Right atrium auricular region (tissue), 2 donors: Measurements from ENCODE around the gene SGMS2. TPM values are rescaled to one million over a fixed set of nuclear protein-coding genes. Genes with fewer than 3 reads are reported as not detected.
A peak's percentile ranks its signal among the peaks of the same experiment; 100 is the strongest.

ENCODE experiments used
- DNase-seq: peaks from one replicate; pipeline ENCODE4 v3.0.0-alpha.2; 2019; ENCODE audit warnings: low spot score
- H3K27ac ChIP-seq, 2 donors: fragments of 200-600 bp; sonication (generic); 1 replicate in 1 of 2; 2 replicates in 1 of 2; pipeline ENCODE4 v1.5.1; 2016 to 2019
- H3K27me3 ChIP-seq, 2 donors: fragments of 200-600 bp; sonication (generic); one replicate each; pipeline versions ENCODE4 v1.5.1 to v1.6.0; 2017 to 2019
- H3K36me3 ChIP-seq: fragments of 200-600 bp; sonication (generic); one replicate; pipeline ENCODE4 v1.5.1; 2016
- H3K4me1 ChIP-seq, 2 donors: fragments of 200-600 bp; sonication (generic); one replicate each; pipeline versions ENCODE4 v1.5.1 to v1.6.0; 2017 to 2019
- H3K4me3 ChIP-seq, 2 donors: fragments of 200-600 bp; sonication (generic); 1 replicate in 1 of 2; 2 replicates in 1 of 2; pipeline ENCODE4 v1.5.1; 2017 to 2019; ENCODE audit warnings: mild to moderate bottlenecking in 1 of 2, moderate library complexity in 1 of 2
- H3K9me3 ChIP-seq, 2 donors: fragments of 200-600 bp; sonication (generic); one replicate each; pipeline ENCODE4 v1.5.1; 2019
- CTCF ChIP-seq, 2 donors: fragments of 200-600 bp; sonication (generic); IDR thresholded peaks; one replicate each; pipeline ENCODE4 v1.5.1; 2019; ENCODE audit warnings: antibody characterized with exemption in 2 of 2
- total RNA-seq, 2 donors: library from RNA; depleted of rRNA; stranded (reverse); fragments of >200 nt; gene quantifications; one replicate each; pipeline ENCODE4 v1.1.0, GENCODE V29; 2016

SGMS2 gene
- total RNA-seq, 2 donors from 2014 or later: 53.6 to 73.6 TPM

GRCh38 chr4:107896158-107896645 lies 71.5 kb downstream of the SGMS2 start:
- no peak overlapping the region for H3K4me3 ChIP-seq
- no peak for DNase-seq
- H3K36me3 ChIP-seq: no peaks in the 10 kb centered on the region
- no peaks in the 10 kb centered on the region for H3K27me3 ChIP-seq
- peaks cover 0 to 11% of the 10 kb centered on the region in 2 donors for H3K4me1 ChIP-seq
- H3K27ac ChIP-seq: peak overlapping the region in 1 of 2 donors; percentile 50
- H3K9me3 ChIP-seq: no peaks in the 10 kb centered on the region
- TF ChIP-seq CTCF (IDR thresholded peaks at IDR 0.05): no peak

- no peak overlapping the region for H3K4me3 ChIP-seq
- H3K9me3 ChIP-seq: no peaks in the 10 kb centered on the region
- H3K27me3 ChIP-seq: no peaks in the 10 kb centered on the region
- no peaks in the 10 kb centered on the region for H3K36me3 ChIP-seq
- peaks cover 0 to 11% of the 10 kb centered on the region in 2 donors for H3K4me1 ChIP-seq
- DNase-seq: no peak
- TF ChIP-seq CTCF (IDR thresholded peaks at IDR 0.05): no peak
- peak overlapping the region in 1 of 2 donors; percentile 50 for H3K27ac ChIP-seq
Measured at GRCh38 chr4:107896646-107897045, 71.9 kb downstream of the SGMS2 start.

- H3K4me1 ChIP-seq: peaks cover 0 to 11% of the 10 kb centered on the region in 2 donors
- no peaks in the 10 kb centered on the region for H3K36me3 ChIP-seq
- no peak overlapping the region for H3K27ac ChIP-seq
- no peaks in the 10 kb centered on the region for H3K27me3 ChIP-seq
- no peak overlapping the region for H3K4me3 ChIP-seq
- H3K9me3 ChIP-seq: no peaks in the 10 kb centered on the region
- no peak for DNase-seq
- no peak for TF ChIP-seq CTCF (IDR thresholded peaks at IDR 0.05)
Measured at GRCh38 chr4:107897823-107898222, 73.1 kb downstream of the SGMS2 start.

DNA sequence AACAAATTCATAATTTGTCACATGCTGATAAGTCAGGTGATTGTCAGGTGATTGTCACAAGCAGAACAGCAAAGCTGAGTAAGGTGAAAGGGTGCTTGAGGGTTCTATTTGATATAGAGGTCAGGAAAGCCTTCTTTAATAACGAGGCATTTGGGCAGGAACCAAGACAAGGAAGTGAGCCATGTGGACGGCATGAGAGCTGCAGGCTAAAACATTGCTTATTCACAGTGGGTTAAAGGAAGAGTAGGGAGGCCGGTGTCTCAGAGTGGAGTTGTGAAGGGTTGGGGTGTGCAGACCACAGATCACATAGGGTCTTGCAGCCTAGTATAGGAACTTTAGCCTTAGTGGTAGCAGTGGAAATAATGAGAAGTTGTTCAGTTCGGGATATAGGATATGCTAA lies 75.3 kb downstream of the SGMS2 start:
- DNase-seq: no peak
- no peak overlapping the region for H3K4me3 ChIP-seq
- no peaks in the 10 kb centered on the region for H3K27me3 ChIP-seq
- no peaks in the 10 kb centered on the region for H3K9me3 ChIP-seq
- no peaks in the 10 kb centered on the region for H3K36me3 ChIP-seq
- no peak for TF ChIP-seq CTCF (IDR thresholded peaks at IDR 0.05)
- peaks cover 0 to 11% of the 10 kb centered on the region in 2 donors for H3K4me1 ChIP-seq
- no peak overlapping the region for H3K27ac ChIP-seq

DNA sequence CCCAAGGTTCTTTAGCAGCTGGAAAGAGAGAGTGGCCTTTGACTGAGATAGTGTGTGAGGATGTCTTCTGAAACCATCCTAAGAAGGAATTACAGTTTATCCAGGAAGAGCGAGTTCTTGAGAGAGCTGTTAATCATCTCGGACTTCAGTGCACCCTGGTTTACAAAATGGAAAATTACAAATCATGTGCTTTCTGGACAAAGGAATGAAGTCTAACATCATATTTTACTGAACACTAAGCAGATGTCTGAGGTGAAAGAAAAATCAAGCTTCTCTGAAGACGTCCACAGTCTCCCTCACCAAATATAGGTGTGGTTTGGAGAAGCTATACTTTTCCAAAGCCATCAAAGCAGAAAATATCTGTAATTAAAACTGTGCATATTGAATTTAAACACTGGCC lies 75.8 kb downstream of the SGMS2 start:
- H3K27ac ChIP-seq: no peak overlapping the region
- H3K36me3 ChIP-seq: no peaks in the 10 kb centered on the region
- no peak for DNase-seq
- H3K4me1 ChIP-seq: peaks cover 0 to 11% of the 10 kb centered on the region in 2 donors
- H3K9me3 ChIP-seq: no peaks in the 10 kb centered on the region
- H3K4me3 ChIP-seq: no peak overlapping the region
- no peak for TF ChIP-seq CTCF (IDR thresholded peaks at IDR 0.05)
- H3K27me3 ChIP-seq: no peaks in the 10 kb centered on the region
